HG02840 (cell line): ENCODE results near the gene TSPAN9.

ENCODE experiments used
- ATAC-seq: cut with Tn5 transposase; IDR thresholded peaks from one replicate; pipeline ENCODE4 v1.9.1; 2021; ENCODE audit warnings: mild to moderate bottlenecking, moderate library complexity, moderate number of reproducible peaks; ENCODE audit not compliant: unreplicated experiment, low FRiP score

TSPAN9 gene

DNA sequence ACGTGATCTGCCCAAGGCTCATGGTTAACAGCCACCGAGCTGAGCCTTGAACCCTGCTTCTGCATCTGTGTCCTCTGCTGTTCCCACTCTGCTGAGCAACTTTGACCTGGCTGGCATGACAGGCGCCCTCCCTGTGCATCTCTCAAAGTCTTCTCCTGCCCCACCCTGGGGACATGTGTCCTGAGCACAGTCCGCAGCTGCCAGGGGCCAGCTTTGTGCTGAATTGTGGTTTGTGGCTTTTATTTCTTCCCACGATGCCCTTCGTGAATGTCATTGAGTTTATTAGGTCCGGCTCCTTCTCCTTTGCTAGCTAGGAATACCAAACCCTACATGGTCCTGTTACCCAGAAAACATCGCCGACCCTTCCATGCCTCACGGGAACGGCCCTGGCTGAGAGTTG lies 161.0 kb downstream of the TSPAN9 start:
- no peak for ATAC-seq

DNA sequence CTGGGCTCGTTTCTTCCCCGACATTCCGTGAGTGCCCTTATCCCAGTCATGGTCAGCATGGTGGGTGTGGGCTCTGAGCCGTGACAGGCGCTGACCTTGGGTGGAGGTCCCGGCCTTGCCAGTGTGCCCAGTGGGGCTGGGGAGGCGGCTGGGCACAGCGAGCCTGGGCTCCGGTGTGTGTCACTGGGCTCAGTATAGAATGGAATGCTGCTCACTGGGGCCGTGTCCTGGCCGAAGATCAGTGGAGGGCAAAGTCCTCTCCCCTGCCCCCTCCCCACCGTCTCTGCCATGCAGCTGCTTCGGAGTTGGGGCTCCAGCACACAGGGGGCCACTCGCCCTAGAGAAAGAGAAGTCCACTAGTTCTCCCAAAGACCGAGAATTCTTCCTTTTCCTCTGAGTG lies 164.4 kb downstream of the TSPAN9 start:
- no peak for ATAC-seq

DNA sequence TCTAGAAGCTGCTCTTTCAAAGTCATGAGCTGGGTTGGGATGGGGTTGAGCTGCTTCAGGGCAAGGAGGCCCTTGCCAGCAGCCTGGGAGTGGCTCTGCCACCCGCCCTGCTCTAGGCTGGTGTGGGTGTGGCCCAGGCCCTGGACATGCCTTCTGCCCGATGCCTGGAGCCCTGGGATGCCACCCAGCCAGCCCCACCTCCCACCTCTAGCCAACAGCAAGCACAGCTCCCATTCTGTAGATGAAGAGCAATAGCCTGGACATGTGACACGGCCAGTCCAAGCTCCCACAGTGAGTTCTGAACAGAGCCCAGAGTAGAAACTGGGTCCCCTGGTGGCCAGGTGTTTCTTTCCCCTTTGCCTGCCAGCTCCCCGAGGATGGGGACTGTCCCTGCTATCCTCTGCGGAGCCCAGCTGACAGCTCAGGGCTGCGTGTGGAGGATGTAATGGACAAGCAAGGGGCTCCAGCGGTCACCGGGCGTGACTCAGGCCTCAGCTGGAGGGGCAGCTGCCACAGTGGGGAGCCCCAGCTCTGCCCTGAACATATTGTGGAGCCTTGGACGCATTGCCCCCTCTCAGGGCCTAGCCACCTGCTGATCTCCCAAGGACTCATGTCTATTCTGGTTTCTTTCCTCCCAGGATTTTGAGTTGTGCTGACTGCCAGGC lies 165.2 kb downstream of the TSPAN9 start:
- ATAC-seq = no peak

DNA sequence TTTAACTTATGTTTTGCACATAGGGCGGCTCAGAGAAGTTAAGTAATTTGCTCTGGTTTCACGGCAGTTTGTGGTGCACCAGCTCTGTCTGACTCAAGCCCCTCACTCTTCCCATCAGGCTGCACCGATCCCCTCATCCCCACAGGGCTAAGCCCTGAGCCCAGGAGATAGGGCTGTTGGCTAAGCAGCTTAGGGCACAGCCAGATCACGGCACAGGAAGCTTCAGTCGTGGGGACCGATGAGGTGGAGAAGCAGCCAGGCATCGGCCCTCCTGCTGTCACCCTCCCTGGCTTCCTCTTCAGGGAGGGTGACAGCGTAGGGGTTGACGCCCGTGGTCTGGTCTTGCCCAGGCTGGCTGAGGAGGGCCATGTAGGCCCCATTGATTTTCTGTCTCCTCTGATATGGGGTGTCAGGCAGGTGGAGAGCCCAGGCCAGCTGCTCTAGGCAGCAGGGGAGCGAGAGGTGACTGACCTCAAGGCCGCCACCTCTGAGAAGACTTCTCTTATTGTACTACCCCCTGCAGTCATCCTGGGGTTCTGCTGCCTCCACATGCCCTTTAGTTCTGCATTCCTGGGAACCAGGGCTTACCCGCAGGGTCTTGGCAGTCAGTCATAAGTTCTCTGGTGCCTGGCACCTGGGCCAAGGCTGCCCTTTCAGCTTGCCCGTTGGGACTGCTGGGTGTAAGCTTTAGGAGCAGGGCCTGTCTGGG lies 166.4 kb downstream of the TSPAN9 start:
- ATAC-seq = no peak

DNA sequence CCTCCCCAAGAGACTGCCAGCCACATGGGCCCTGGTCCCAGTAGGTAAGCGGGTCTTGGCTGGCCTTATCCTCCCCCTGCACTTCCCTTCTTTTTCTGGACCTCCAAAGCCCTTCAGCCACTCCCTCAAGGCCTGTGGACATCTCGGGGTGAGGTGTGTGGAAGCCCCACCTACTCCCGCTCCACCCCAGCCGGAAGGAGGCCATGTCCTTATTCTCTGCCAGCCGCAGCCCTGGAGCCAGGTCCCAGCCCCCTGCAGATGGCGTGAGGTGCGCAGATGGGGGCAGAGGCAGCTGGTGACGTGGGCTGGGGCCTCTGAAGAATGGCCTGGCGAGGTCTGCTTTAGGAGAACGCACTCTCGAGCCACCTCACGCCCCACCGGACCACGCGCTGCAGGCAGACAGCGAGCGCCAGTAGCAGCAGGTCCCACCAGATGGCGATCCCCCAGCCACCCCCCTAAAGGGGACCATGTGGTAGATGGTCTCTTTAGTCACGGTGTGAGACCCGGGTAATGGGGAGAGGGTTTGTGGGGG lies 167.1 kb downstream of the TSPAN9 start:
- ATAC-seq = no peak

DNA sequence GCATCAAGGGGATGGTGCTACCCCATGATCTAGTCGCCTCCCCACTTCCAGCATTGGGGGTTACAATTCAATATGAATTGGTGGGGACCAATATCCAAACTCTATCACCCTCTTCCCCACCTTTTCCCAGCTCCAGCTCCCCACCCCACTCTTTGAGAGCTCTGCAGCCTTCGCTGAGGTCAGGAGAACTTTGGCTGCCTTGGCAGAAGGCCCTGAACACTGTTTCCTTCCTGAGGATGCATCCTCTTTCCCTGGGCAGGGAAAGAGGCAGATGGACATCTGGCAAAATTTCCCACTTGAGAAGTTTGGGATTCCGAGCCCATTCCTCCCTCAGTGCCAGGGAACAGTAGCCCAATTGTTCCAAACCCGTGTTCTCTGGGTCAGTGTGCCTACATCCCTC lies 169.1 kb downstream of the TSPAN9 start:
- no peak for ATAC-seq

DNA sequence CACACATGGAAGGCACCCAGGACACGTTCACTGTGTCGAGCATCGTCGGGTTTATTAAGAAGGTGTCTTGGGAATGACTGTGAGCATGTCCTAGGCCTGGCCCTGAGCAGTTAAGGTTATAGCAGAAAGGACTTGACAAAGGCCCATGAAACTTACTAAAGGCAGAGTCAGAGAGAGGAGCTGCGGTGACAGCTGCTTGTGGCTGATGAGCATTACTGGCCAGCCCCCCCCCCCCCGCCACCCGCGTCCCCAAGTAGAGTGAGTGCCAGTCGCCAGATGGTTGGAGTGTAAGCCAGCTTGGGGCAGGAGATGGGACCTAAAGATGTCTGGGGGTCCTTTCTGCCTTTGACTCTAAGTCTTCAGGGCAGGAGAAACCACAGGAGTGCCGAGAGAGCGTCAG lies 169.9 kb downstream of the TSPAN9 start:
- ATAC-seq = no peak

DNA sequence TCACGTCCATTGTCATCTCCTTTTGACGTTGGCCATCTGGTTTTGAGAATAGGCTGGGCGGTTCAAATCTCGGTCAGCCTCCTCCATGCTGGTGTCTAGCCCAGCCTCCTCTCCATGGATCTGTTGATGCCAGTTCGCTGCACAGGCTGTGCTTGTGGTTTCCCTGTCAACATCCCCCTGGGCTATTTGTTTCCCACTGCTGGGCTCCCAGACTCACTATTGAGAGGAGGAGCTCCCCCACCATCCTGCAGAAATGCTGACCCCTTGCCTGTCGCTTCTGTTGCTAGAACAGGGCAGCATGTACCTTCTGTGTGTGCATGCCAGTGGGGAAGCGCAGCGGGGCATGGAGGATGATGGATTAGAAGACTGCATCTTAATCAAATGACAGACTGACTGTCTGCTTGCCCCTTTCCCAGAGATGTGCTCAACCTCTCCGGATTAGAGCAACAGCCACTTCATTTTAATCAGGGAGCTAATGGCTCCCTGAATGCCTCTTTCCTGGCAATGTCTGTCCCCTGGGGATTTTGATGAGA lies 170.5 kb downstream of the TSPAN9 start:
- no peak for ATAC-seq

DNA sequence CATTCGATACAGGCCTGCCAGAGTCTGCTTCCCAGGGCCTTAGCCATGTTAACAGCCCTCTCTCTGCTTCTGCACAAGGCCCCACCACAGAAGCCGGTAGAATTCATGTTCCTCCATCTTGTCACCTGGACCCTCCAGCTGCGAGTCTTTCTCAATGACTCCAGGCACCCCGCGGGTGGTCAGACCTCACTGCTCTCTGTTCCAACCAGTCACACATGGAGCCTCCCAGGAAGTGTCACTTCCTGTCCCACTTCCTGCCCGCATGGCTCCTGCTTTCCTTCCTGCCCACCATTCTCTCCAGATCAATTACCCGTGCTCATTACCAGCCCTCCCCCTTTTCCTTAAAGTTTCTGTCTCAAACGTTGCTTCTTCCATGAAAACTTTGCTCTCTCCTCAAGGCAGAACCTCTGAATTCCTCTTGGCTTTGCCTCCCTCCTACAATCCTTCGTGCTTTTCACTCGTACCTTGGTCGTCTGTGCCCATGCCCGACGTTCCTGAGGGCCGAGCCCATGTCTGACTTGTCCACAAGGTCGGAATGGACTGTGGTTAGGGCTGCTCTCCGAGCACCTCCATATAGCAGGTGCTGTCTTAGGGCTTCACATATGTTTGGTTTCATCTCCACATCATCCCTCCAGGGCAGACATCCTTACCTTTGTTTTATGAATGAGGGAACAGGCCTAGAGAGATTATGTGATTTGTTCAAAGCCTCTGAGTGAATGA lies 172.1 kb downstream of the TSPAN9 start:
- no peak for ATAC-seq

DNA sequence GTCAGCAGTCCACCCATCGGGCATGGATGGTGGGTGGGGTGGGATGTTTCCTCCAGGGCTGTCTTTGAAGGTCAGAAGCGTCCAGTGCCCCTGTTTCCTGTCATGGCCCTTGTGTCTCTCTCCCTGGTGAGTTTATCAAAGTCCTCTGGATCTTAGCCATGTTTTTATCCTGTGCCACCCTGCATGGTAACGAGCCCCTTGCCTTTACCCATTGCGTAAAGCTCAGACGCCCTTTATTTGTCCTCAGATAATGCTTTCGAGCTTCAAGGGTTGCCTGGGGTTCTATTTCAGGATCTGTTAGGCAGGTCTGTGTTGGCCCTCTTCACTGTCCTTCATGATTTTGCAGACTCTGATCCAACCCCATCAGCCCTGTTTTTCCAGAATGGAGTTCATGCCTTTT lies 172.9 kb downstream of the TSPAN9 start:
- ATAC-seq = no peak

DNA sequence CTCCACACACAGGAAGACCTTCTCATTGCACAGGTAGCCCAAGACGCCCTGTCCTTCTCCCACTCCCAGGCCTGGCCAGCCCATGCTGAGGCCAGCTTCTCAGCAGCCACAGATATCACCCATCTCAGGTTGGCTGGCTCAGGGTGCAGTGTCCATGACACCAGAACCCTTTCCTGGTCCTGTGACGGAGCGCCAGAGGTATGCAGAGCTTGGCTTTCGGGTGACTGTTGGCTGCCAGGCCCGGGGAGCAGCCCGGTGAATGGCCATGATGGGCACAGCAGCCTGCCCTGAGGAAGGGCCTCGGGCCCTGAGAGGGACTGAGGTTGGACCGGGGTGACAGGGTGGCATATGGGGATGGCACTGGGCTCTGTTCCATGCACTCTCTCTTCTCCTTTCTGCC lies 173.4 kb downstream of the TSPAN9 start:
- no peak for ATAC-seq

DNA sequence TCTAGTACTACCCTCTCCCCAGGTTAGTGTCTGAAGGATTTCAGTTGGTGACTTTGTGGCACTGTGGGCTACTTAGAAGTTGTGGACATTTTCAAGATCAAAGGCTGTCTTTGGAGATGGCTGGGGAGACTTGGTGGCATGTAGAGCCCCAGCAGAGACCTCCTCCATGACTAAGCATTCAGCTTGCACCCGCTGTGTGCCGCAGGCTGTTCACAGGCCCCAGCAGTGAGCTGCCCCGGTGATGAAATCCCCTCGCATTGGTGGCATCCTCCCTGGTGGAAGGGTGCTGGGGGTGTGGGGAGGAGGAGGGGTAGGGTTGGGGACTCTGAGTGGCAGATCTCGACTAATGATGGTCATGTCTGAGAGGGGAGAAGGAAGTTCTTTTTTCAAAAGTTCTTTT lies 173.9 kb downstream of the TSPAN9 start:
- no peak for ATAC-seq

DNA sequence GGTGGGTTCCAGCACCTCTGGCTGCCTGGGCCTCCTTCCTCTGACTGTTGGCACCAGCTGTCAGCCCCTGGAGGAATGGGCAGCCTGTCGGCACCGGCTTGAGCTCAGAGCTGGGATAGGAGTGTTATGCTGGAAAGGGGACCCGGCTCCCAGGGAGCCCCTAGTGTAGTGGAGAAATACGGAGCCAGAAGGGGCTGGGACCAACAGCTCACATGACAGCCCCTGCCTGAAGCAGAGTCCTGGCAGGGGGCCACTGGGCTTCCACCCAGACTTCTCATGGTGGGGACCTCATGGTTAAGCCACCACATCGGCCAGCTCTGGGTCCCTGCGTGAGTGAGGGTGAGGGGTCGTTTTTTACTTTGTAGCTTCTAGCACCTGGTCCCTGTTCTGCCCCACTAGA lies 174.5 kb downstream of the TSPAN9 start:
- ATAC-seq = no peak

DNA sequence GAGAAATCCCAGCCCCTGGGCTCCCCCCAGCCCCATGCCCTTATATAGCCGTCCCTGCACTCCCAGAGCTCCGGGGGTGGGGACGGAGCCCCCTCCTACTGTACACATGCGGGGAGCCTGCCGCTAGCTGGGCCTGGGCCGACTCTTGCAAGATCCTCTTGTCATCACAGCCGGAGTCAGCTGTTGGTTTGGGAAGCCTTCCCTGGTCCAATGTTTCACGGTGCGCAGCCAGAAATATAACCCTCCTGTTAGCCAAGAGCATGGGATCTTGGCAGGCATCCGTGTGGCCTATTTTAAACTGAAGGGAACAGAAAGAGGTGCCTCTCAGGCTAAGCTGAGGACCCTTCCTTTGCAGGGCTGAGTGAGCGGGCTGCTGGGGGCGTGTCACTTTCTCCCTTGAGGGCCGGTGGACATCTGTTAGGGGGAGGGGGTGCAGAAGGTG lies 175.3 kb downstream of the TSPAN9 start:
- ATAC-seq = no peak

DNA sequence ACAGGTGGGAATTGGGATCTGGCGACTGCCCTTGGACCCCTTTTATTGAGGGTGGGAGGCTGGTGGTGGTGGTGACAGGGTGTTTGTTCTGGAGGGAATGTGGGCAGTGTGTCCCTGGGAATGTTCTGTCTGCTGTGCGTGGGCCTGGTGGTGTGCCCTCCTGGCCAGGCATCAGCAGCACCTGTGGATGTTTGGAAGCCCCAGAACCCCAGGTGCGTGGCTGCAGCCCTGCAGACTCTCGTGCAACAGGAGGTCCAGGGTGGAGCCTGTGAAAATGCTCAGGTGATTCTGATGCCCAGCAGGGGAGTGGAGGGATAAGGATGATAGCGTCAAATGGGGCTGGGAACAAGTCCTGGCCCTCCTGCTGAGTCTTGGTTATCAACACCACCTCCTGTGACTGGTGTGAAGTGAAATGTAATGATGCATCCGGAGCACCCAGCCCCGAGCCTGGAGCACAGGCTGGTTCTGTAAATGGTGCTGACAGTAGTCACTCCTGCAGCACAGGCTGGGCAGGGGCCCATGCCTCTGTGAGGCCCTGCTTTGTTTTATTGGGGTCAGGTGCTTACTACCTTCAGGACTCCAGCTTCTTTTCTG lies 176.6 kb downstream of the TSPAN9 start:
- ATAC-seq = no peak

DNA sequence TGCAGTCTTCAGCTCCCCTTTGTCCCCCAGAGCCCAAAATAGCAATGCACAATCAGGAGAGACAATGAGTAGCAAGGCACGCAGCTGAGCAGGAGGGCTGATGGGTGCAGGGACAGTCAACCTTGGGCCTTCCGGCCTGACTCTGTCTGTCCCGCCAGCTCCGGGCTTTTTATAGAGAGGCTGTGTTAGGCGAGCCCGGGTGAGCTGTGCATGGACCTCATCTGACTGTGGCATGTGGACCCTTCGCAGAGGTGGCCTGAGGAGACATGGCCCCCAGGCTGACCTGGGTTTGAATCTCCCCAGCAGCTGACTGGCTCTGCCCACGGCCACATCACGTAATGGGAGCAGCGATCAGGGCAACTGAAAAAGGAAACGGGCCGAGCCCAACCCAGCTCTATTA lies 177.9 kb downstream of the TSPAN9 start:
- no peak for ATAC-seq

DNA sequence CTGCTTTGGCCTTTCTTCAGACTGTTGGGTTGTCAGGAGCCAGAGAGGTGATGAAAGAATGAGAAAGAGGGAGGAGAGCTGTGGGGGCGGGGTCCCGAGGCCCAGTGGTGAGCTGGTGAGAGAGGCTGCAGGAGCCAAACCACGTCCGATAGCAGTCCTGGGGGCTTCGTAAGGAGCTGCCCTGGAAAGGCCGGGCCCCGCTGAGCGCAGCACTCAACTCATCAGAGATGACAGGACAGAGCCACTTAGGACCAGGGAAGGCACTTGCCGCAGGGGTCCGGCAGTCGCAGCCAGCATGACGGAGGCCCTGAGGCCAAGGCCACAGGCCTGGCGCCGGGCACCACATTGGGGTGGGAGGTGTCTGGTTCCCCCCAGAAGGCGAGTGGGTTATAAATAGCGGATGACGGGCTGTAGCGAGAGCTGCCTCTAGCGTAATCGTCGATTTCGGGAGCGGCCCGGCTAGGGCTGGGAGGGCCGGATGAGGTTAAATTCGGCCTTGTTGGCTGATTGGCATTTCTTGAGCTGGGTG lies 179.0 kb downstream of the TSPAN9 start:
- no peak for ATAC-seq

DNA sequence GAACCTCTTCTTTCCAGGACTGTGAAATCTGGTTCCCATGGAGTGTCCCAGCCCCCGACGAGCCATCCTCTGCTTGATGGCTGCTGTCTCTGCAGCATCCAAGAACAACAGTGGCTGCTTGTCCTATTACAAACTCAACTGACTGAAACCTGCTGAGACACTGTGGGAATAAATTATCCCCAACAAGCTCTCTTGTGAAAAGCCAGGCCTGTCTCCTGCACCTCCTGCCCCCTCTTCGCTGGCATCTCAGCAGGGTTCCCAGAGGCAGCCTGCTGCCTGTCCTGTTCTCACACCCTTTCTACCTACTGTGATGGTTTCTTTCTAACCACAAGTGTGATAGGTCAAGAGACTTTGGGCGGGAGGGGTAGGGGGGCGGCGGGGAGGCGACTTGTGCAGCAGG lies 180.2 kb downstream of the TSPAN9 start:
- no peak for ATAC-seq

DNA sequence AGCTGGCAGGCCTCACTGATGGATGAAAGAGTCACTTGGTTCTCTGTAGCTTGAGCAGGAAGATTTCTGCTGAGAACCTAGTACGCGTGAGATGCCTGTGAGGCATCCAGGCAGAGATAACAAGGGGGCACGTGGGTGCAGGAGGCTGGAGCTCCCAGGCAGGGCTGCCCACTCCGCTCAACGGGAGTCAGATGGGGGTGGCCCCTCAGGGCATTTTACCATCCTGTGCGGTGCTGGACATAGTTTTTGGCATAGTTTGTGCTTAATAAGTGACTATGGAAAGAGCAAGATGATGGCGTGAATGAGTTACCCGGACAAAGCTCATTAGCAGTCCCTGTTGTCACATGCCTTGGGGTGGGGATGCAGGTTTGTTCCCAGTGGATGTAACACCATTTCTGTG lies 182.8 kb downstream of the TSPAN9 start:
- no peak for ATAC-seq

DNA sequence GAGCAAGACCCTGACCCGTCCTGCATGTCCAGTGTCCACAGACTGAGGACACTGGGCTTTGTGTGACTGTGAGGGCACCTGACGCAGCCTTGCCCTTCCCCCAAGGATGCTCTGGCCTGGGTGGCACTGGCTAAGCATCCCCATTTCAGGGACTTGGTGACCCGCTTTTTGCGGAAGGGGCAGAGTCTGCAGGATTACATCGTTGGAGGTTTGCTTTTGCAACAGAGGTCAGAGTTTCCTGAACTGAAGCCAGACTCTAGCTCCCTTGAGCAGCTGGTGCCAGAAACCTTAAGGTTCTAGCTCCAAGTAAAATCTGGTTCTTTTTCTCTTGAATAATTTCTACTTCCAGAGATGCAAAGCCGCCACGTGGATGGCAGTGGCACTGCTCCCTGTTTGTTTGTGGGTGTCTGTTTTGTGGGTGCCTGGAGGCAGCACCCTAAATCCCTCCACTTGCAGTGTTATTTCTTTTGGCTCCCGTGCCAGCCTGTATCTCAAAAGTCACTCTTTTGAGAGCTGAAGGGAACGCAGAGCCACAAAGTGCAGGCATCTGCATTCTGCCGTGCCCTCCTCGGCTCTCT lies 184.7 kb downstream of the TSPAN9 start:
- no peak for ATAC-seq
